Measurements from ENCODE around the gene AP3D1.

AP3D1 gene

GRCh38 chr19:2058570-2059421 lies 92.6 kb downstream of the AP3D1 start:
- no peak for DNase-seq

- DNase-seq: no peak
Observed at GRCh38 chr19:2057484-2058469, 93.6 kb downstream of the AP3D1 start.

- no peak for DNase-seq
Observed at GRCh38 chr19:2056837-2057192, 94.6 kb downstream of the AP3D1 start.

- peak in 1 of 2 experiments; percentile 10 for DNase-seq
Observed at GRCh38 chr19:2055931-2056836, 95.2 kb downstream of the AP3D1 start.

GRCh38 chr19:2054763-2055162 lies 96.6 kb downstream of the AP3D1 start:
- no peak for DNase-seq

- no peak for DNase-seq
Observed at GRCh38 chr19:2053601-2054389, 97.6 kb downstream of the AP3D1 start.

- DNase-seq: no peak
Observed at GRCh38 chr19:2051773-2052704, 99.3 kb downstream of the AP3D1 start.

- DNase-seq: peak; percentile 79 to 89
Observed at GRCh38 chr19:2050991-2051772, 100.2 kb downstream of the AP3D1 start, which contains the start of gene MKNK2. TSS of gene MKNK2 (minus strand) at chr19:2051244. CDS start at chr19:2050851, 393 bp downstream.

Data from NCI-H2081 (cell line).